SU-DHL-6 (cell line): ENCODE data around the gene LAMP1.

Source experiments
- H2AFZ ChIP-seq: fragments of 200-600 bp; sonication (generic); 2 replicates; pipeline ENCODE4 v1.6.1; 2014; ENCODE audit warnings: low read depth, mild to moderate bottlenecking, moderate library complexity, mixed read lengths, antibody characterized with exemption, low read length; ENCODE audit not compliant: severe bottlenecking
- H3F3A ChIP-seq: fragments of 200-600 bp; shearing (Covaris generic); 2 replicates; pipeline ENCODE4 v1.6.0; 2016; ENCODE audit warnings: antibody characterized with exemption, mild to moderate bottlenecking; ENCODE audit not compliant: insufficient read depth
- H3K27ac ChIP-seq: fragments of 200-600 bp; sonication (generic); 2 replicates; pipeline ENCODE4 v1.5.1; 2016; ENCODE audit warnings: low read depth, mild to moderate bottlenecking, low read length, moderate library complexity, mixed read lengths
- H3K27me3 ChIP-seq: fragments of 200-600 bp; sonication (generic), shearing (Covaris generic); 2 replicates; pipeline ENCODE4 v1.6.0; 2014; ENCODE audit warnings: mild to moderate bottlenecking, low read length
- H3K36me3 ChIP-seq: fragments of 200-600 bp; sonication (generic); 2 replicates; pipeline ENCODE4 v1.6.1; 2014; ENCODE audit warnings: mild to moderate bottlenecking, low read length, mixed read lengths
- H3K4me2 ChIP-seq: fragments of 300-600, 200-600 bp; shearing (Covaris generic), sonication (generic); 2 replicates; pipeline ENCODE4 v1.6.0; 2014; ENCODE audit warnings: low read length, low read depth, mild to moderate bottlenecking; ENCODE audit not compliant: poor library complexity, severe bottlenecking
- H3K4me3 ChIP-seq: fragments of 200-600 bp; sonication (generic); 2 replicates; pipeline ENCODE4 v1.5.1; 2014; ENCODE audit warnings: antibody characterized with exemption, low read length, mild to moderate bottlenecking, mixed read lengths; ENCODE audit not compliant: insufficient read depth, poor library complexity, severe bottlenecking
- H3K79me2 ChIP-seq: fragments of 200-600 bp; sonication (generic); 2 replicates; pipeline ENCODE4 v1.6.1; 2014; ENCODE audit warnings: mild to moderate bottlenecking, low read length, moderate library complexity; ENCODE audit not compliant: insufficient read depth
- H3K9ac ChIP-seq: fragments of 200-600 bp; sonication (generic); 2 replicates; pipeline ENCODE4 v1.7.0; 2014; ENCODE audit warnings: mild to moderate bottlenecking, low read length
- H3K9me2 ChIP-seq: fragments of 200-600 bp; sonication (generic); replicated peaks from 2 replicates; pipeline ENCODE4 v1.6.1; 2014; ENCODE audit warnings: low read length; ENCODE audit not compliant: insufficient read depth
- H3K9me3 ChIP-seq: fragments of 200-600 bp; sonication (generic); 2 replicates; pipeline ENCODE4 v1.6.1; 2014; ENCODE audit warnings: low read length, mixed read lengths; ENCODE audit not compliant: insufficient read depth
- H4K20me1 ChIP-seq: fragments of 200-600 bp; sonication (generic); 2 replicates; pipeline ENCODE4 v1.6.1; 2014; ENCODE audit warnings: low read depth, mild to moderate bottlenecking, antibody characterized with exemption, low read length, moderate library complexity, mixed read lengths
- EZH2phosphoT487 ChIP-seq: fragments of 200-600 bp; sonication (generic), shearing (Covaris generic); conservative IDR thresholded peaks from 2 replicates; pipeline ENCODE4 v1.6.1; 2018; ENCODE audit warnings: mild to moderate bottlenecking, antibody characterized with exemption, low read length, moderate library complexity, mixed read lengths
- TF ChIP-seq, protein P1 (sequence below): fragments of 200-600 bp; sonication (generic); IDR thresholded peaks from one replicate; pipeline ENCODE4 v1.5.1; 2017; ENCODE audit warnings: antibody characterized with exemption, mild to moderate bottlenecking, low read length, moderate library complexity; ENCODE audit not compliant: insufficient read depth, poor library complexity, severe bottlenecking

LAMP1 gene

DNA sequence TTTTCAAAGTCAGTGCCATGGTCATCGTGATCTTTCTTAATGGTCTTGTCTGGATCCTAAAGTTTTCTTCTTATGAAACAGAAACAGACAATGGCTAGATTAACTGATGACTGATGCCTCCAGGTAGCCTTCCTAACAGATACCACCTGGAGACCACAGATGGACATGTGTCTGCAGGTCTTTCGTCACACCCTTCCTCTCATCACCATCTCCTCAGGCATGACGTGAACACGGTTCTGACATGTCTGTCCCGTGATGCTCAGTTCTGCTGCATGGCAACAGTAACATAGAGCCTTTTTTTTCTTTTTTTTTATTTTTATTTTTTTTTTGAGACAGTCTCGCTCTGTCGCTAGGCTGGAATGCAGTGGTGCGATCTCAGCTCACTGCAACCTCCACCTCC is 13.1 kb upstream of the LAMP1 start:
- TF ChIP-seq, protein P1, sequence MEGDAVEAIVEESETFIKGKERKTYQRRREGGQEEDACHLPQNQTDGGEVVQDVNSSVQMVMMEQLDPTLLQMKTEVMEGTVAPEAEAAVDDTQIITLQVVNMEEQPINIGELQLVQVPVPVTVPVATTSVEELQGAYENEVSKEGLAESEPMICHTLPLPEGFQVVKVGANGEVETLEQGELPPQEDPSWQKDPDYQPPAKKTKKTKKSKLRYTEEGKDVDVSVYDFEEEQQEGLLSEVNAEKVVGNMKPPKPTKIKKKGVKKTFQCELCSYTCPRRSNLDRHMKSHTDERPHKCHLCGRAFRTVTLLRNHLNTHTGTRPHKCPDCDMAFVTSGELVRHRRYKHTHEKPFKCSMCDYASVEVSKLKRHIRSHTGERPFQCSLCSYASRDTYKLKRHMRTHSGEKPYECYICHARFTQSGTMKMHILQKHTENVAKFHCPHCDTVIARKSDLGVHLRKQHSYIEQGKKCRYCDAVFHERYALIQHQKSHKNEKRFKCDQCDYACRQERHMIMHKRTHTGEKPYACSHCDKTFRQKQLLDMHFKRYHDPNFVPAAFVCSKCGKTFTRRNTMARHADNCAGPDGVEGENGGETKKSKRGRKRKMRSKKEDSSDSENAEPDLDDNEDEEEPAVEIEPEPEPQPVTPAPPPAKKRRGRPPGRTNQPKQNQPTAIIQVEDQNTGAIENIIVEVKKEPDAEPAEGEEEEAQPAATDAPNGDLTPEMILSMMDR, result no peak
- no peak for TF ChIP-seq EZH2phosphoT487
- no peak overlapping the region for H3K9ac ChIP-seq

DNA sequence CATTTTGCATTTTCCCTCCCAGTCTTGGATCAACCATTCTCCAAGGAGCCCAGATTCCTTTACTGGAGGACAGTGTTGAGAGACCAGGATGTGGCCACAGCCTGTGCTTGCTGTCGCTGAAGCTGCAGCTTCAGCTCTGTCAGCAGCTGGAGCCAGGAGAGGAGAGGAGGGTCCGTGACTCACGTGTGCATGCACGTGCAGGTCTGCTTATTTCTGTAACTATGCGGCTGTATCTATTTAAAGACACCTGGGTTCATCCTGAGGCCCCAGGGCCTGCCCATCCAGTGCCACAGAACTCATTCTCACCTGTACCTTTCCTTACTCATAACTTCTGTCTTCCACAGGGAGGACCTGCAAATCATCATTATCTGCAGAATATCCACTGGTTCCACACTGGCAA is 8.2 kb upstream of the LAMP1 start:
- H3K36me3 ChIP-seq, result no peaks in the 10 kb centered on the region
- no peak for TF ChIP-seq EZH2phosphoT487
- TF ChIP-seq, protein P1, result no peak
- H2AFZ ChIP-seq, result no peak overlapping the region
- no peaks in the 10 kb centered on the region for H3K9me2 ChIP-seq
- H3K27ac ChIP-seq, result no peak overlapping the region
- no peak overlapping the region for H3K9ac ChIP-seq
- no peaks in the 10 kb centered on the region for H3K27me3 ChIP-seq
- H3K4me2 ChIP-seq, result no peak overlapping the region
- H3K9me3 ChIP-seq, result no peaks in the 10 kb centered on the region
- no peak overlapping the region for H3K4me3 ChIP-seq
- H3F3A ChIP-seq, result no peaks in the 10 kb centered on the region
- H4K20me1 ChIP-seq, result no peaks in the 10 kb centered on the region
- no peaks in the 10 kb centered on the region for H3K79me2 ChIP-seq

More for the DNA sequence above, 13.1 kb upstream of the LAMP1 start:
- H3K4me3 ChIP-seq, result no peak overlapping the region
- H3K9me2 ChIP-seq, result no peaks in the 10 kb centered on the region
- no peaks in the 10 kb centered on the region for H3K36me3 ChIP-seq
- H3F3A ChIP-seq, result no peaks in the 10 kb centered on the region
- H3K27ac ChIP-seq, result no peak overlapping the region
- H3K4me2 ChIP-seq, result no peak overlapping the region
- H3K9me3 ChIP-seq, result no peaks in the 10 kb centered on the region
- no peak overlapping the region for H2AFZ ChIP-seq
- H3K79me2 ChIP-seq, result no peaks in the 10 kb centered on the region
- H3K27me3 ChIP-seq, result no peaks in the 10 kb centered on the region
- no peaks in the 10 kb centered on the region for H4K20me1 ChIP-seq

DNA sequence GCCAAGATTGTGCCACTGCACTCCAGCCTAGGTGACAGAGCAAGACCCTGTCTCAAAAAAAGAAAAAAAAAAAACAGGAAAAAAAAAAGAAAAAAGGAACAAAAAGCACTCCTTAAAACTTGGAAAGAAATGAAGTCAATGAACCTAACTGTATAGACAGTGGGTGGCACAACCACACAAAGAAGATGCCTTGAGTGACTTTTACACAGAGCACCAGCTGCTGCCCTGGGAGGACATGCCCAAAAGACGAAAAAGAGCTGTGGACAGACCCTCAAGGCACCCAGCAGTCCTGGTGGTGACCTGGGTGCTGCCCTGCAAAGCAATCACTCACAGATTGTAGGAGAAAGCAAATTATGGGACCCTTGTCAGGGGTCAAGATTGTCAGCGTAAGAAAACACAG is 5.9 kb upstream of the LAMP1 start:
- 0 out of 2 replicates have a peak, but pooled peaks cover 8% of the 10 kb centered on the region for H3F3A ChIP-seq
- H3K79me2 ChIP-seq, result no peaks in the 10 kb centered on the region
- H3K4me2 ChIP-seq, result no peak overlapping the region
- H3K9me2 ChIP-seq, result no peaks in the 10 kb centered on the region
- no peak overlapping the region for H3K27ac ChIP-seq
- TF ChIP-seq, protein P1, result no peak
- no peak for TF ChIP-seq EZH2phosphoT487
- no peak overlapping the region for H2AFZ ChIP-seq
- no peaks in the 10 kb centered on the region for H3K9me3 ChIP-seq
- H3K4me3 ChIP-seq, result no peak overlapping the region
- no peaks in the 10 kb centered on the region for H3K27me3 ChIP-seq
- no peaks in the 10 kb centered on the region for H4K20me1 ChIP-seq
- no peaks in the 10 kb centered on the region for H3K36me3 ChIP-seq
- H3K9ac ChIP-seq, result no peak overlapping the region
